LNCAP (cell line): ENCODE measurements around the gene GNAQ.

Experiments
- CTCF ChIP-seq: fragments of 450-650 bp; IDR thresholded peaks from 2 replicates; pipeline ENCODE4 v1.5.1; 2017; ENCODE audit warnings: mild to moderate bottlenecking

GNAQ gene

DNA sequence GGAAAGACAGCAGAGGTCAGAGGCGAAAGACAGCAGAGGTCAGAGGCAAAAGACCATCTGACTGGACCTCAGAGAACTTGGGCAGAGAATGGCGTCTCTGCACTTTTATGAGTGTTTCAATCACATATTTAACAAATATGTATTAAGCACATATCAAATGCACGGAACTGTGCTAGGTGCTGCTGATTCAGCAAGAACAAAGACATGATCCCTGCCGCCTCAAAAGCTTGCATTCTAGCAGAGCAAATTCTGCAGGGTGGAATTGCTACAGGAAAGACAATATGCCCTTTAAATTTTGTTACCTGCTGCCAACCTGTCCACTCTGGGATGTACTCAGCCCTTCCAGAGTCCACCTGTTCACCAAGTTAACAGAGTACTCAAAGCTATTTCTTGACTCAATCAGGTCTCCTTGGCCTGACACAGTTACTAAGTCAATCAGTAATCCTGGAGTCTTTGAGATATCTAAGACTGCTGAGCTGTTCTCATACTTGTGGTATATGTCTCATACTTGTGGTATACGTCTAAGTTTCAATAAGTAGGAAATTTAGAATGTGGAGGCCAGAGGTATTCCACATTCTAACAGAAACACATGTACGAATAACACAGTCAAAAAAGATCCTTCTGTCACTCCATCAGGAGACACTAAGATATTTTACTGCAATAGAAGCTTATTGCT, 131.8 kb downstream of the GNAQ start:
- no peak for TF ChIP-seq CTCF

- TF ChIP-seq CTCF, result no peak
These were observed 132.7 kb downstream of the GNAQ start for GRCh38 chr9:77898864-77899263.

DNA sequence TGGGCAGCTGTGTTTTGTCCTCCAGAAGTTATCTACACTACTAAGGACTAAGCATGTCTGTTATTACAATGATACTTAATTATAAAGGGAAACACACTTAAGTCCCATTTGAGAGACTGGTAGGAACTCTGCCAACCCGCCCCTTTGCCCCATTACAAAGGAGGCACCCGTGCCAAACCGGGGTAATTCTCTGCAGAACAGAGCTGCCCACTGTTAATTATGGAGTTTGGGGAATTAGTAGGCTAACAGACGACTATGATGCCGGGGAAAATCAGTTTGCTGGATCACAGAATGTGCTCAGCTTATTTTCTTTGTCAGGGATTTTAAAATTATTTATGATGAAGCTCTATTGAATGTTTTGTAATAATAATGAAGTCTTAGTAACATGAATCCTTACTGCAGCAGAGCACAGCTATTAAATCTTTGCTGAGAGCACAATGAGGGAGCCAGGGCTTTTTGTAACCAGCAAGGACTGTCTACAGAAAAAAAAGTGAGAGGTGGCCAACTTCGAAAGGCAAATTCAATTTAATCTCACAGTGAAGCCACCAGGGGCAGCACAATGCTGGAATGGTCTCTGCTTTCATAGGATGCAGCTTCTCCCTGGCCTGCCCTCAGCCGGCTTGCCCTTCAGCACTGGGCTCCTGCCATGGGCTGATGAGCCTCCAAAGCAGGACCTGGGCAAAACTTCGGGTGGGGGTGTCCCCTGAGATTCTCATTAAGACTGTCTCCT, 134.5 kb downstream of the GNAQ start:
- TF ChIP-seq CTCF, result no peak; the same call in 1 of the 2 replicates

- no peak for TF ChIP-seq CTCF
These were observed 135.2 kb downstream of the GNAQ start for GRCh38 chr9:77896269-77896937.

GRCh38 chr9:77893706-77894105, 137.9 kb downstream of the GNAQ start:
- TF ChIP-seq CTCF, result no peak

DNA sequence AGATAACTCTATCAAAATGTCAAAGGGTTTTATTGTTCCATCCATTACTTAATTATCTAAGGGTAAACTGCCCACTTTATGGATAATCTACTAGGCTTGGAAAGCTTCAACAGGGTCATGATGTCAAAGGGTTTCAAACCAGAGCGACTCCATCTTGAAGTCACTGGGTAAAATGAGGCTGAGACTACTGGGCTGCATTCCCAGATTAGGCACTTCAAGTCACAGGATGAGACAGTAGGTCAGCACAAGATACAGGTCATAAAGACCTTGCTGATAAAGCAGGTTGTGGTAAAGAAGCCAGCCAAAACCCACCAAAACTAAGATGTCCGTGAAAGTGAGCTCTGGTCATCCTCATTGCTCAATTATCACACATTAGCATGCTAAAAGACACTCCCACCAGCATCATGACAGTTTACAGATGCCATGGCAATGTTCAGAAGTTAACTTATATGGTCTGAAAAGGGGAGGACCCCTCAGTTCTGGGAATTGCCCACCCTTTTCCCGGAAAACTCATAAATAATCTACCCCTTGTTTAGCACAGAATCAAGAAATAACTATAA, 138.6 kb downstream of the GNAQ start:
- TF ChIP-seq CTCF, result no peak

DNA sequence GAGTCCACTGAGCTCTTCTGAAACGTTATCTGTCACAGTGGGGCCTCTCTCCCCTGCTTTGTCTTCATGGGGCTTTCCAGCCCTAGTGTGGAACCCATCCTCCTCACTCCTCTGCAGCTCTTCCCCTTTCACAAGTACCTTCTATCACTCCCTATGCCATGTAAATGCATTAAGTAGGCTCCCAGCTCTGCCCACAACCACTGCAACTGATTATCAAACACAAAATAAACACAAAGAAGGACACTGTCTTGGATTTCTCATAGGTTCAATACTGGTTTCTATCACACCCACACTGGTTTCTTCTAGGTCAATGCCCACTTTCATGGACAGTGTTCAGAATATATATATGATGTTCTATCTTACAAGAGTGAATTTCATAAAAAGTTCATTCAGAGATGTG, 139.4 kb downstream of the GNAQ start:
- TF ChIP-seq CTCF, result no peak
